TTC549 (cell line): ENCODE data around the gene DNMBP.
A peak's percentile ranks its signal among the peaks of the same experiment; 100 is the strongest.

Experiments used
- FAIRE-seq: peaks from 2 replicates; lab custom pipeline; 2012; peaks lifted over from hg19 to GRCh38; lab: Jason Lieb, UNC

DNMBP gene

DNA sequence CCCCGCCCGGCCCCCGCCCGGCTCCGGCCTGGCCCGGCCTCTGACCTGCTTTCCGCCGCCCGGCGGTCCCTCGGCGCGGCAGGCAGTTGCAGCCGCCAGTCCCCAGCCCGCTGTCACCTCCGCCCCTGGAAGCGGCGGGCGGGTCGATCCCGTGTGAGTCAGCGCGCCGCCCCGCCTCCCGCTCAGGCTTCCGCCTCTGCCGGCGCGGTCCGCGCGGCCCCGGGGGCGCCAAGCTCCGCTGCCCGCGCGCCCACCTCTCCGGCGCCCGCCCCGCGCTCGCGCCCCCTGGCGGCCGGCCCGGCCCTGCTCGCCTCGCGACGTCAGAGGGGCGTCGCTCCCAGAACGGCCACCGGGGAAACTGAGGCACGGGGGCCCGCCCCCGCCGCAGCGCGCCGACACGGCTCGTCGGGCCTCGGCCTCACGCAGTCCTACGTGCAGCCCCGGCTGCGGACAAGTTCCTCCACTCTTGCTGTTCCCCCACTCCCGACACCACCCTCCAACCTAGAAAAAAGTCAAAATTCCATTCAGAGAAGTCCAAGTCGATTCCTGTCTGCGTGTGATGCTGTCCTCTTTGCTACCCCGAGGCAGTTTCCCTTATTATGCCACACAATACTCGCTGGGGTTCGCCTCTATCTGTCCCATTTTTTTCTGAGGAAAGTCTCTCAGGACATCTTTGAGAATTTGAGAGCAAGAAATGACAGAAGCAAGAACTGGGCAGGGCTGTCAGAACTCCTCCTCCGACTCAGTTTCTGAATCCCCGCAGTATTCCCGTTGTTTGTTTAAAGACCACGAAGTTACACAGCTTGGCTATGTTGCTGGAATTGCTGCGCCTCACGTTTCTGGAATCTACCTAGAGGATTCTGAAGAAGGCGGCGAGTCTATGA, at the start of gene DNMBP:
TSS of gene DNMBP (minus strand) at position 155 of the 884 bp plus-strand sequence. CDS start 37,823 bp downstream, outside the sequence.
- FAIRE-seq, result no peak

DNA sequence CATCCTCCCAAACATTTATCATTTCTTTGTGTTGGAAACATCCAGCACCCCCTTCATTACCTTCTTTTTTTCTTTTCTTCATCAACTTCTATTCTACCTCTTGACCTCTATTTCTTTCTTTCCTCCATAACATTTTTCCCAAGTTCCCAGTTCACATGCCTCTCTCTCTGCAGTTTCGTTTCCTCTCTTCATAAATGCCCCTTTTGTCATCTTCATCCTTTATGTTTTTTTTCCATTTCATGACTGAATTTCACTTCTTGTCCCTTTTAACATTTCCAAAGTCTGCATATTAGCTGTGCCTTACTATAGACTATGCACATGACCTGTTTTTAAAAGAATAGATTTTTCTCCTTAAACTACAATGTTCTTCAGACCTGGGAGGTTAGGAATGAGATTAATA, 48.2 kb upstream of the DNMBP start:
- FAIRE-seq, result no peak

GRCh38 chr10:100053686-100054460, 44.1 kb upstream of the DNMBP start:
- no peak for FAIRE-seq

- peak; percentile 53 for FAIRE-seq
Observed at GRCh38 chr10:100046021-100046486, 36.3 kb upstream of the DNMBP start.

DNA sequence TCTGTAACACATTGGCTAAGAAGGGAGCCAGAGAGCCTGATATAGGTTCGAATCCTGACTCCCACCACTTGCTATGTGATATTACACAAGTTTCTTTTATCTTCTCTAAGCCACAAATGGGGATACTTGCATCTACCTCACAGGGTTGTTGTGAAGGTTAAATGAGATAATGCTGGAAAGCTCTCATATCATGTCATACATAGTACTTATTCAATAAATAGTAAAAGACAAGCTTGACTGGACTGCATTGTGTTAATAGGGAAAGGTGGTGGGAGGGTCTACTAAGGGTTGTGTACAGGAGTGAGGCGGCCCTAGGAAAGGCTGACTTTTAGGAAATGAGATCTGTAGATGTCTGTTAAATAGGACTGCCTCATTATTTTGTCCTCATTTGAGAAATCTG, 35.8 kb upstream of the DNMBP start:
- no peak for FAIRE-seq

- no peak for FAIRE-seq
Observed at GRCh38 chr10:100043796-100044195, 34.0 kb upstream of the DNMBP start.

GRCh38 chr10:100043344-100043743, 33.6 kb upstream of the DNMBP start:
- no peak for FAIRE-seq

DNA sequence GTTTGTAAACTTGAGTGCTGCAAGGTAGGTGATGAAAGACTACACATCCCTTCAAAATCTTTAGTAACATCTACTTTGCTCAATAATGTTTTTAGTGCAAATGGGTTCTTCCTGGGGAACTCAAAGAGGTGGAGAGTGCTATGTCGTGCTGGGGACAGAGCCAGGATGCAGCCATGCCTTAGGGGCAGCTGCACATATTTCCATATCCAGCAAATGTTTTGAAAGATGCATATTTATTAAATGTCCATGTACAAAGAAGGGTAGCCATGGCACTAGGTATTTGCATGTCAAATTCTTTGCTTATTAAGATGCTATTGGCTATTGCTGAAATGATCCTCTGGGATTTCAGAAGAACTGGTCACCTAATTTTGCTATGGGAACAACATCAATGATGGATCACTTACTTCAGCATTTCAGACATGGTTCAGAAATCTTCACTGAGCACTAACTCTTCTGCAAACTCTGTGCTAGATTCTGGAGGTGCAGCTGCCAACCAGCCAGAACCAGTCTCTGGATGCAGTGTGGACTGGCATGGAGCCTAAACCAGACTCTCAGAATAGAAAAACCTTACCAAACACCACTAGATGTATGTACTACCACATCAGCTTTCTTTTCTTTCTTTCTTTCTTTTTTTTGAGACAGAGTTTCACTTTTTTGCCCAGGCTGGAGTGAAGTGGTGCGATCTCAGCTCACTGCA, 31.7 kb upstream of the DNMBP start:
- no peak for FAIRE-seq

GRCh38 chr10:100038561-100039071, 28.9 kb upstream of the DNMBP start:
- no peak for FAIRE-seq

- FAIRE-seq, result no peak
Observed at GRCh38 chr10:100037758-100038315, 28.1 kb upstream of the DNMBP start.

DNA sequence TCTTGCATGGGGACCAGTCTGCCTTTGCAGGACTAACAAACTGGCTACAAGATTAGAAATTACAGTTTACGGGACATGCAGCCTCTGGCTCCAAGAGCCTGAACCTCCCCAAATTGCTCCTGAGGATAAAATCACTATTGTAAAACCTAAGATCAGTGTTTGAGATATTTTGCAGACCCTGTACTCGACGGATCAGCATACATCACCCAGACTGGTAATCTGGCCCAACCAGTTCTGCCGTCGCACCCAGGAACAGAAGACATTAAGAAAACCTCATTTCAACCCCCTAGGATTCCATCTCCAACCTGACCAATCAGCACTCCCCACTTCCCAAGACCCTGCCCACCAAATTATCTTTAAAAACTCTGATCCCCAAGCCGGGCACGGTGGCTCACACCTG, 27.1 kb upstream of the DNMBP start:
- no peak for FAIRE-seq

DNA sequence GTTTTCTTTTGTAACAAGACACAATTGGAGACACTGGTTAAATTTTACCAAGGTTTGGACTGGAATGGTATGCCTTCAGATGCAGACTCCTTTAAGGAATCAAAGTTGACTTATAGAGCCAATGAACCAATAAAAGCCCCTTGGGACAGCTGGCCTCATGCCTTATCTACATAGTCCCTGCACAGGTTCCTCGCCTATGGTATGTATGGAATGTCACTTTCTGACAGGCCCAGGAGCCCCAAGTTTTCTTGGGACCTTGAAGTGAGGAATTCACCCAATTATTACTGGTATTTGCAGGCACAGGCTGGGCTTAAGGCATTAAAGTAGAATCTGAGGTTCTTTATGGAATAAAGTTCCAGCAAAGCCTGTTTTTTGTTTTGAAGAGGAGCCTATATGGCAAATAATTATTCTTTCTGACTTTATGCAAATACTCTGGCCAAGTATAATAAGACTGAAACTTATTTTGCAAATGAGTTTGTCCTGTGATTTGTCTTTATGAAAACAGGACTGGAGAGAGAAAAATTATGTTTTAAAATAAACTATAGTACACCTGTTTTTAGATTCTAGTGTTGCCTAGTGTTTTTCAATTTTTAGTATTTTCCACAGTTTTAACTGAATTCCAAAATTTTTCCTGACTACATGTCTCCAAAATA, 24.1 kb upstream of the DNMBP start:
- no peak for FAIRE-seq

GRCh38 chr10:100027416-100027815, 17.7 kb upstream of the DNMBP start:
- FAIRE-seq, result no peak

DNA sequence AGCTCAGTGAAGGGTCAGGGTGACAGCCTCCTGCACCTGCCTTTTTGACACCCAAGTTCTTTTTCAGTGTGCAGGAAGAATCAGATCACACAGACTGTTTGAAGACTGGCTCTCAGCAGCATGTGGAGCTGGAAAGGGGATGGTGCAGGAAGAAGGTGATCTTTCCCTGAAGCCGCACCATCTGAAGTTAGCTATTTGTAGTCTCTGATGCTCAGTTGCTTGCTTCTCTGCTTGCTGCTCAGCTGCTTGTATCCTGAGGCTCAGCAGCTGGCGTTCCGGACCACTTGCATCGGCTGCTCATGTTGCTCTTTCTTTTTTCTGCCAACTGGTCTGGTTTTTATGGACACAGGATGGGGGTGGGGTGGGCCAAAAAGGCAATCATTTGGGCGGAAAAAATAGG, 15.8 kb upstream of the DNMBP start:
- FAIRE-seq, result no peak

DNA sequence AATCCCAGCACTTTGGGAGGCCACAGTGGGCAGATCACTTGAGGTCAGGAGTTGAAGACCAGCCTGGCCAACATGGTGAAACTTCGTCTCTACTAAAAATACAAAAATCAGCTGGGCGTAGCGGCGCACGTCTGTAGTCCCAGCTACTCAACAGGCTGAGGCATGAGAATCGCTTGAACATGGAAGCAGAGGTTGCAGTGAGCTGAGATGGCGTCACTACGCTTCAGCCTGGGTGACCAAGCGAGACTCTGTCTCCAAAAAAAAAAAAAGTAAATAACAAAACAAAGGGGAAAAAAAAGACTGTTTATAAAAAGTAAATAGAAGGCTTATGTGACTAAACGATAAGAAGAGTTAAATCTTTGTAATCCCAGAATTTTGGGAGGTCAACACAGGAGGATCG, 15.0 kb upstream of the DNMBP start:
- FAIRE-seq, result no peak

GRCh38 chr10:100022403-100022802, 12.7 kb upstream of the DNMBP start:
- no peak for FAIRE-seq

DNA sequence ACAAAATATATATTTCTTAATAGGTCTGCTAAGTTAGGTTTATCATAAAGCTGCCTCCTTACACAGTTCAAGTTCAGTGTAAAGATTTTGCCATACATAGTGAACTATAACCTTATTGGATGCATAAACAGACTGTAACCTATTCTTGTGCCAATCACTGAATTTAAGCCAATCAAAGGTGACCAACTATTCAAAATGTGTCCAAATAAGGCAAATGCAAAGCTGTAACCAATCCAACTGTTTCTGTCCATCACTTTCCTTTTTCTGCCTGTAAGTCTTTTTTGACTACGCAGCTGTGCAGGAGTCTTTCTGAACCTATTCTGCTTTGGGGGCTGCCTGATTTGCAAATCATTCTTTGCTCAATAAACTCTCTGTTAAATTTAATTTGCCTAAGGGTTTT, 11.6 kb upstream of the DNMBP start:
- no peak for FAIRE-seq

DNA sequence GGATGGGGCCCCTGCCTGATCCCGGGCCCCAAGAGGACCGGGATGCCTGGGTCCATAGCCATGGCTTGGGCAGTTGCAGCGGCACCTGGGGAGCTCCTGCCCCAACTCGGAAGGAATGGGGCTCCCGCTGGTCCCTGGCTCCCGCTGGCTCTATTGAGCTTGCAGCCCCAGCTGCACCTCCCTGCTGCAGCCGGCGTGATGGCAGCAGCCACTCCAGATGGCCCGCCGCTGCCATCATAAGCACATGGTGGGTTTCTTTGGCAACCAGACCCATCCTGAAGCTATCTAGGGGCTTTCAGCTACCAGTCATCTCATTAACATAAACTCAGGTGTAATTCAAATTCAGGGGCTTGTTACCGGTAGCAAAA, 11.1 kb upstream of the DNMBP start:
- FAIRE-seq, result no peak

DNA sequence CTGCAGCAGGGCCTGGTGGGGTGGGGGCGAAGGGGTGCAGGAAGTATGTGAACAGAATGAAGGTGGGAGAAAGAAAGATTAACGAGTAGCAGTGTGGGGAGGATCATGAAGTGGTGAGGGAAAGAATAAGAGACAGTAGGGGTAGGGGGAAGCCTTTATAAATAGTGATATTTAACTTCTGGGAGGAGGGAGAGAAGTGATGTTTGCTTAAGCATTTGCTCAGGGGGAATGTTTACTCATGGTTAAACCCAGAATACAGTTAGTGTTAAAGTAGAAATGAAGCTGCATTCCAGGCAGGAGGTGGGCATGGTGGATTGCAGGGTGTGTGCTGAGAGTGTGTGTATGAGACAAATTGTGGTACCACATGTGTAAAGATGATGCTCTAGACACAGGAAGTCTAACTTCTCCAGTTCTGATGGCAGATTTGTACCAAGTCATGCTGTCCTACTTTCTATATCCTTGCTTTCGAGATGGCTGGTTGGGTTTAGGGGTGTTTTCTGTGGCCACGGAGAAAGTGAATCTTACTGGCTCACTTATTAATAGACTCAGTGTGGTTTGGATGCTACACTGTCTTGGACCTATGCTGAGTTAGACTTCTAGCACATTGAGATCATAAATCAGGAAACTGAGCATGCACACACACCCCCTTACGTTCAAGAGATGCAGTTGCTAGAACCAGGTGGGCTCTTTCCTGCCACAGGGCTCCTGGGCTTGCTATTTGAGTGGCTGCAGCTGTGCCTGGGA, 10.6 kb upstream of the DNMBP start:
- no peak for FAIRE-seq

GRCh38 chr10:100019787-100020141, 10.0 kb upstream of the DNMBP start:
- FAIRE-seq, result no peak
